Thyroid gland (tissue), 4 donors: ENCODE data around the gene BAG1.

Experiments
- CTCF ChIP-seq, 6 experiments: fragments of 200-600 bp in 3 of 6; fragments of 450-650 bp in 3 of 6; sonication (generic) in 3 of 6; IDR thresholded peaks; one replicate each; pipeline ENCODE4 v1.5.1; 2016 to 2019; ENCODE audit warnings: antibody characterized with exemption in 6 of 6, mild to moderate bottlenecking in 2 of 6, inconsistent platforms in 1 of 6, moderate library complexity in 1 of 6
- POLR2A ChIP-seq, 2 donors: fragments of 450-650 bp; IDR thresholded peaks; one replicate each; pipeline ENCODE4 v1.6.1; 2017; ENCODE audit warnings: antibody characterized with exemption in 2 of 2, mild to moderate bottlenecking in 2 of 2, moderate library complexity in 1 of 2

DNA sequence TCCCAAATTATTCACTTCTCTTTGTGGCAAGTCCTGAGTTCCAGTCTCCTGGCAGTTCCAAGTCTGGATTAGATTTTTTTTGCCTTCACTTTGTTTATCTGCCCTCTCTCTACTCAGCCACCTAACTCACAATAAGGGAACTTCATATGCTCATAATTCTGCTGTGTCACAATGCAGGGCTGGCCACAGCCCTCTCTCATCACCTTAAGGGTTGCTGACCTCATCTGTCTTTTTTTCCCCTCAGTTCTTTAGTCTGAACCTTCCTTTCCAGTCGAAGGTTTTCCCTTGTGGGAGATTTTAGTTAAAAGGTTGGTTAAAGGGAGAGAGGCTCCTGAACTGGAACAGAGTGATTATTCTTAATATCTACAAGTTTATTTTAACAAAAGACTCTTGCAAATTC, 4.1 kb downstream of the BAG1 start:
- TF ChIP-seq CTCF (IDR thresholded peaks at IDR 0.05) (no peak), POLR2A (IDR thresholded peaks at IDR 0.05) (no peak)
